GM12878 (cell line): ENCODE results near the gene TFB1M. TPM values are rescaled to one million over a fixed set of nuclear protein-coding genes. Genes with fewer than 3 reads are reported as not detected.

ENCODE experiments used
- ATAC-seq: fragments of 200-7000 bp; cut with Tn5 transposase; 3 replicates; pipeline ENCODE4 v1.9.1; 2020; ENCODE audit warnings: mild to moderate bottlenecking, moderate library complexity
- BruUV-seq: library from RNA; stranded (reverse); fragments of 400-500 nt; replicated peaks from 2 replicates; lab custom pipeline; 2021; lab: Mats Ljungman, UMichigan
- CTCF ChIA-PET: fragments of 300-600 bp; sonication (Branson Sonifier 250); formaldehyde crosslinking; extraction: SDS; loops from one replicate; lab custom pipeline; 2021; ENCODE audit warnings: inconsistent platforms; lab: Yijun Ruan, JAX
- POLR2A ChIA-PET: fragments of 350-600 bp; formaldehyde crosslinking; extraction: SDS; loops from one replicate; lab custom pipeline; 2021; ENCODE audit warnings: inconsistent platforms; lab: Charles Lee
- RAD21 ChIA-PET: fragments of 300-600 bp; sonication (Branson Sonifier 250); formaldehyde crosslinking; loops from one replicate; lab custom pipeline; 2023; ENCODE audit warnings: antibody characterized with exemption; ENCODE audit not compliant: unreplicated experiment; lab: Charles Lee
- SMC1A ChIA-PET: fragments of 300-600 bp; sonication (Branson Sonifier 250); formaldehyde crosslinking; loops from one replicate; lab custom pipeline; 2023; ENCODE audit not compliant: unreplicated experiment, uncharacterized antibody; lab: Charles Lee
- DNase-seq: peaks from one replicate; pipeline ENCODE4 v3.0.0-alpha.2; 2011; ENCODE audit warnings: low read depth, low spot score
- FAIRE-seq: peaks from 3 replicates; lab custom pipeline; 2011; peaks lifted over from hg19 to GRCh38; lab: Jason Lieb, UNC
- H2AFZ ChIP-seq: 2 replicates; pipeline ENCODE4 v1.6.0; 2011; ENCODE audit warnings: low read depth, low read length, control low read depth; ENCODE audit not compliant: control insufficient read depth
- H3K27ac ChIP-seq: 2 replicates; pipeline ENCODE4 v1.5.1; 2011; ENCODE audit warnings: control low read depth; ENCODE audit not compliant: control insufficient read depth, insufficient read depth
- H3K27me3 ChIP-seq, 2 experiments: replicated peaks in 1 of 2; 2 replicates each; pipeline versions ENCODE4 v1.6.0 to v1.6.1; 2011; ENCODE audit warnings: low read length in 1 of 2; ENCODE audit not compliant: control insufficient read depth in 2 of 2, insufficient read depth in 2 of 2
- H3K36me3 ChIP-seq, 2 experiments: 2 replicates each; pipeline ENCODE4 v1.5.1; 2011; ENCODE audit warnings: low read length in 1 of 2; ENCODE audit not compliant: control insufficient read depth in 2 of 2, insufficient read depth in 2 of 2
- H3K4me1 ChIP-seq: 2 replicates; pipeline ENCODE4 v1.6.1; 2011; ENCODE audit warnings: mild to moderate bottlenecking, low read length, moderate library complexity, mixed read lengths; ENCODE audit not compliant: control insufficient read depth, insufficient read depth
- H3K4me2 ChIP-seq: 2 replicates; pipeline ENCODE4 v1.6.0; 2011; ENCODE audit warnings: control low read depth; ENCODE audit not compliant: control insufficient read depth, insufficient read depth
- H3K4me3 ChIP-seq: fragments of 200-600 bp; sonication (generic); 2 replicates; pipeline ENCODE4 v1.5.1; 2016
- H3K79me2 ChIP-seq: 2 replicates; pipeline ENCODE4 v1.6.0; 2011; ENCODE audit warnings: low read length; ENCODE audit not compliant: control insufficient read depth, insufficient read depth
- H3K9ac ChIP-seq: 2 replicates; pipeline ENCODE4 v1.8.0; 2011; ENCODE audit warnings: low read length, control low read depth, mixed read lengths; ENCODE audit not compliant: control insufficient read depth, insufficient read depth
- H3K9me3 ChIP-seq: replicated peaks from 3 replicates; pipeline ENCODE4 v1.5.1; 2011; ENCODE audit warnings: mild to moderate bottlenecking, low read length; ENCODE audit not compliant: control insufficient read depth, insufficient read depth
- H4K20me1 ChIP-seq: 2 replicates; pipeline ENCODE4 v1.6.0; 2011; ENCODE audit not compliant: control insufficient read depth, insufficient read depth
- BMI1 ChIP-seq: fragments of 450-650 bp; IDR thresholded peaks from 2 replicates; pipeline ENCODE4 v1.6.1; 2016; ENCODE audit warnings: mild to moderate bottlenecking, moderate library complexity, borderline replicate concordance
- ESRRA ChIP-seq: IDR thresholded peaks from 2 replicates; pipeline ENCODE4 v1.6.1; 2012; ENCODE audit warnings: mild to moderate bottlenecking, low read length, improper control_type of control experiment
- EZH2 ChIP-seq: IDR thresholded peaks from 2 replicates; pipeline ENCODE4 v1.6.1; 2012; ENCODE audit warnings: low read depth, mild to moderate bottlenecking, control low read depth, inconsistent platforms, low read length, borderline replicate concordance; ENCODE audit not compliant: control insufficient read depth
- NFXL1 ChIP-seq: fragments of 450-650 bp; IDR thresholded peaks from 2 replicates; pipeline ENCODE4 v1.6.1; 2017; ENCODE audit warnings: antibody characterized with exemption, mild to moderate bottlenecking, borderline replicate concordance
- NR2C2 ChIP-seq: IDR thresholded peaks from 2 replicates; pipeline ENCODE4 v1.6.1; 2011; ENCODE audit warnings: borderline replicate concordance, low read depth; ENCODE audit not compliant: control insufficient read depth, insufficient read length
- RAD51 ChIP-seq: fragments of 450-650 bp; IDR thresholded peaks from 2 replicates; pipeline ENCODE4 v1.6.1; 2016; ENCODE audit warnings: moderate library complexity, mild to moderate bottlenecking, inconsistent platforms
- SUPT20H ChIP-seq: IDR thresholded peaks from 2 replicates; pipeline ENCODE4 v1.6.1; 2011; ENCODE audit warnings: low read depth, mild to moderate bottlenecking, low read length, moderate library complexity, borderline replicate concordance; ENCODE audit not compliant: control insufficient read depth
- USF1 ChIP-seq: IDR thresholded peaks from 2 replicates; pipeline ENCODE4 v1.6.1; 2011; ENCODE audit warnings: borderline replicate concordance, low read depth, mild to moderate bottlenecking, moderate library complexity, mixed read lengths, low read length; ENCODE audit not compliant: insufficient read depth; ENCODE audit errors: extremely low read length
- ZNF217 ChIP-seq: fragments of 450-650 bp; IDR thresholded peaks from 2 replicates; pipeline ENCODE4 v1.6.1; 2017; ENCODE audit warnings: antibody characterized with exemption, mild to moderate bottlenecking
- WGBS: methylation state at CpG from one replicate; pipeline ENCODE4 v1.1.6; 2016; ENCODE audit warnings: low lambda C conversion rate; ENCODE audit not compliant: insufficient replicate concordance, insufficient coverage; ENCODE audit errors: missing lambda C conversion rate; 5-methylcytosine and 5-hydroxymethylcytosine counted together
- in situ Hi-C: fragments of 300-500 bp; cut with MboI; formaldehyde crosslinking; loops from 9 replicates; pipeline ENCODE4 v1.14.3; 2018; ENCODE audit warnings: mixed read lengths
- intact Hi-C: fragments of 100-400 bp; cut with micrococcal nuclease; formaldehyde crosslinking; loops from one replicate; pipeline ENCODE4 v1.14.2; 2022; ENCODE audit not compliant: unreplicated experiment
- polyA plus RNA-seq, 11 experiments: library from polyadenylated mRNA; depleted of rRNA in 4 of 11; unstranded in 6 of 11; stranded (reverse) in 5 of 11; fragments of >200 nt; fragmentation: Nextera tagmentation in 4 of 11; fragmentation: Illumina TruSeq in 1 of 11; extraction: Ambion mirVana in 4 of 11; extraction: Trizol in 1 of 11; gene quantifications; 1 replicate in 1 of 11; 2 replicates in 10 of 11; pipeline versions ENCODE4 v1.2.1 to v1.2.3, GENCODE V29; 2011 to 2016; ENCODE audit warnings: inconsistent platforms in 2 of 11, missing spikeins in 2 of 11, low read depth in 1 of 11
- total RNA-seq, 4 experiments: library from RNA; depleted of rRNA in 3 of 4; stranded (reverse); fragments of >200 nt in 3 of 4; fragmentation: Illumina TruSeq in 1 of 4; extraction: Trizol in 1 of 4; gene quantifications; 2 replicates each; pipeline versions ENCODE4 v1.2.1 to v1.2.3, GENCODE V29; 2013 to 2021

The TFB1M gene
- total and polyA plus RNA-seq, 10 of the 15 experiments (the other 5 are each of a cell fraction or from before 2014, with no cell fraction given) = 29.9 to 117 (median 41.3) TPM

GRCh38 chr6:155330133-155330734 is 15.9 kb upstream of the TFB1M start:
- Histone ChIP-seq H4K20me1 (no peaks in the 10 kb centered on the region), H3K4me1 (peaks cover 12% of the 10 kb centered on the region), H3K27ac (no peak overlapping the region), H3K9ac (no peak overlapping the region), H3K36me3 (no peaks in the 10 kb centered on the region), H3K4me2 (no peak overlapping the region), H2AFZ (no peak overlapping the region), H3K27me3 (no peaks in the 10 kb centered on the region), H3K79me2 (no peaks in the 10 kb centered on the region), H3K9me3 (no peaks in the 10 kb centered on the region; the same call in 2 of the 3 replicates), H3K4me3 (no peak overlapping the region)
- ChIA-PET POLR2A (interaction anchor here (0.6 to 1.6 kb wide), 3 partner anchors 8 to 1959 kb away, joined by 4 to 7 read pairs (median 6); no protein-coding TSS in a partner anchor), CTCF (interaction anchor here (0.8 to 6.3 kb wide), 8 partner anchors 8 to 402 kb away, joined by 3 to 51 read pairs (median 6); no protein-coding TSS in a partner anchor), RAD21 (interaction anchor here (0.6 to 3.8 kb wide), 8 partner anchors 8 to 201 kb away, joined by 3 to 31 read pairs (median 5); no protein-coding TSS in a partner anchor), SMC1A (interaction anchor here (0.5 to 8.0 kb wide), 21 partner anchors 9 to 1209 kb away, joined by 3 to 66 read pairs (median 5); partner anchors contain the start of gene TFB1M)
- intact Hi-C loops (no loop called here), in situ Hi-C loops (no loop called here)
- WGBS = 95% methylated on average over 6 of the region's 6 CpGs
- FAIRE-seq (no peak), ATAC-seq (no peak), DNase-seq (no peak)
- BruUV-seq = no TSS peak
- no peak for TF ChIP-seq ESRRA
- TF ChIP-seq NFXL1 = no peak
- no peak for TF ChIP-seq EZH2
- no peak for TF ChIP-seq RAD51
- TF ChIP-seq SUPT20H = no peak
- TF ChIP-seq NR2C2 = no peak
- TF ChIP-seq ZNF217 = no peak
- TF ChIP-seq USF1 = no peak
- TF ChIP-seq BMI1 = no peak
